Adipocyte (in vitro differentiated cells): ENCODE measurements around the gene ELL2.

Experiments used
- DNase-seq: peaks from one replicate; pipeline ENCODE4 v3.0.0-alpha.2; 2015; ENCODE audit warnings: low read depth
- H3K27me3 ChIP-seq: replicated peaks from 2 replicates; pipeline ENCODE4 v1.7.0; 2013; ENCODE audit warnings: mild to moderate bottlenecking, low read length, moderate library complexity; ENCODE audit not compliant: control insufficient read depth, insufficient read depth
- H3K36me3 ChIP-seq: 2 replicates; pipeline ENCODE4 v1.7.0; 2013; ENCODE audit warnings: low read length, mild to moderate bottlenecking, moderate library complexity; ENCODE audit not compliant: control insufficient read depth, insufficient read depth, severe bottlenecking
- H3K4me1 ChIP-seq: 2 replicates; pipeline ENCODE4 v1.7.0; 2013; ENCODE audit warnings: mild to moderate bottlenecking, low read length, moderate library complexity; ENCODE audit not compliant: control insufficient read depth, insufficient read depth
- H3K4me3 ChIP-seq: 2 replicates; pipeline ENCODE4 v1.7.0; 2013; ENCODE audit warnings: mild to moderate bottlenecking, low read length, moderate library complexity
- H3K9ac ChIP-seq: 2 replicates; pipeline ENCODE4 v1.7.0; 2013; ENCODE audit warnings: mild to moderate bottlenecking, low read length, moderate library complexity
- H3K9me3 ChIP-seq: 2 replicates; pipeline ENCODE4 v1.7.0; 2013; ENCODE audit warnings: mild to moderate bottlenecking, low read length, moderate library complexity; ENCODE audit not compliant: control insufficient read depth

Gene ELL2

GRCh38 chr5:95953021-95953702 is 8.5 kb downstream of the ELL2 start:
- DNase-seq: no peak
- no peaks in the 10 kb centered on the region for H3K9me3 ChIP-seq
- peak overlapping the region; percentile 32 for H3K9ac ChIP-seq
- peaks cover 37% of the 10 kb centered on the region for H3K36me3 ChIP-seq
- H3K4me1 ChIP-seq: peaks cover 80% of the 10 kb centered on the region
- peak overlapping the region; percentile 60 for H3K4me3 ChIP-seq
- no peaks in the 10 kb centered on the region for H3K27me3 ChIP-seq

- no peaks in the 10 kb centered on the region for H3K9me3 ChIP-seq
- peaks cover 81% of the 10 kb centered on the region for H3K4me1 ChIP-seq
- peaks cover 33% of the 10 kb centered on the region for H3K36me3 ChIP-seq
- no peak overlapping the region for H3K9ac ChIP-seq
- DNase-seq: no peak
- H3K27me3 ChIP-seq: no peaks in the 10 kb centered on the region
- peak overlapping the region; percentile 60 for H3K4me3 ChIP-seq
These were observed 9.7 kb downstream of the ELL2 start for GRCh38 chr5:95951916-95952315.

GRCh38 chr5:95949810-95950209 is 11.8 kb downstream of the ELL2 start:
- H3K4me1 ChIP-seq: peaks cover 80% of the 10 kb centered on the region
- DNase-seq: no peak
- H3K4me3 ChIP-seq: peak overlapping the region; percentile 49
- H3K9ac ChIP-seq: no peak overlapping the region
- peaks cover 47% of the 10 kb centered on the region for H3K36me3 ChIP-seq
- no peaks in the 10 kb centered on the region for H3K27me3 ChIP-seq
- H3K9me3 ChIP-seq: no peaks in the 10 kb centered on the region

- no peak for DNase-seq
- no peaks in the 10 kb centered on the region for H3K9me3 ChIP-seq
These were observed 13.0 kb downstream of the ELL2 start for GRCh38 chr5:95948631-95949030.

GRCh38 chr5:95946451-95946850 is 15.2 kb downstream of the ELL2 start:
- H3K36me3 ChIP-seq: peaks cover 54% of the 10 kb centered on the region
- H3K9me3 ChIP-seq: no peaks in the 10 kb centered on the region
- H3K27me3 ChIP-seq: no peaks in the 10 kb centered on the region
- no peak overlapping the region for H3K9ac ChIP-seq
- peak overlapping the region; percentile 23 for H3K4me3 ChIP-seq
- H3K4me1 ChIP-seq: peaks cover 85% of the 10 kb centered on the region
- DNase-seq: no peak

More at GRCh38 chr5:95948631-95949030, 13.0 kb downstream of the ELL2 start:
- no peaks in the 10 kb centered on the region for H3K27me3 ChIP-seq
- peak overlapping the region; percentile 49 for H3K4me3 ChIP-seq
- peak overlapping the region; percentile 23 for H3K9ac ChIP-seq
- peaks cover 54% of the 10 kb centered on the region for H3K36me3 ChIP-seq
- H3K4me1 ChIP-seq: peaks cover 86% of the 10 kb centered on the region

GRCh38 chr5:95942968-95943367 is 18.7 kb downstream of the ELL2 start:
- Histone ChIP-seq H3K9ac (no peak overlapping the region), H3K4me3 (peak overlapping the region; percentile 48), H3K4me1 (peaks cover 91% of the 10 kb centered on the region), H3K27me3 (no peaks in the 10 kb centered on the region), H3K9me3 (no peaks in the 10 kb centered on the region), H3K36me3 (peaks cover 88% of the 10 kb centered on the region)
- no peak for DNase-seq

- no peak overlapping the region for H3K9ac ChIP-seq
- peaks cover 94% of the 10 kb centered on the region for H3K36me3 ChIP-seq
- no peaks in the 10 kb centered on the region for H3K27me3 ChIP-seq
- H3K9me3 ChIP-seq: no peaks in the 10 kb centered on the region
- DNase-seq: no peak
- peaks cover 88% of the 10 kb centered on the region for H3K4me1 ChIP-seq
- H3K4me3 ChIP-seq: peak overlapping the region; percentile 48
These were observed 19.2 kb downstream of the ELL2 start for GRCh38 chr5:95942414-95942813.

GRCh38 chr5:95941756-95942155 is 19.9 kb downstream of the ELL2 start:
- H3K36me3 ChIP-seq: peaks cover 98% of the 10 kb centered on the region
- H3K27me3 ChIP-seq: no peaks in the 10 kb centered on the region
- H3K9me3 ChIP-seq: no peaks in the 10 kb centered on the region

GRCh38 chr5:95940758-95941682 is 20.6 kb downstream of the ELL2 start:
- H3K4me3 ChIP-seq: peak overlapping the region; percentile 20
- peaks cover 78% of the 10 kb centered on the region for H3K4me1 ChIP-seq
- H3K36me3 ChIP-seq: peaks cover 98% of the 10 kb centered on the region
- no peaks in the 10 kb centered on the region for H3K9me3 ChIP-seq
- H3K27me3 ChIP-seq: no peaks in the 10 kb centered on the region
- no peak for DNase-seq
- H3K9ac ChIP-seq: peak overlapping the region; percentile 4

More at GRCh38 chr5:95941756-95942155, 19.9 kb downstream of the ELL2 start:
- Histone ChIP-seq H3K9ac (no peak overlapping the region), H3K4me3 (peak overlapping the region; percentile 20), H3K4me1 (peaks cover 85% of the 10 kb centered on the region)
- no peak for DNase-seq

GRCh38 chr5:95939465-95939864 is 22.2 kb downstream of the ELL2 start:
- no peak for DNase-seq
- Histone ChIP-seq H3K9me3 (no peaks in the 10 kb centered on the region), H3K4me1 (peaks cover 77% of the 10 kb centered on the region), H3K4me3 (peak overlapping the region; percentile 20), H3K9ac (peak overlapping the region; percentile 3), H3K36me3 (peaks cover 99% of the 10 kb centered on the region), H3K27me3 (no peaks in the 10 kb centered on the region)

GRCh38 chr5:95938766-95939165 is 22.9 kb downstream of the ELL2 start:
- H3K4me3 ChIP-seq: peak overlapping the region; percentile 3
- DNase-seq: no peak
- H3K4me1 ChIP-seq: peaks cover 79% of the 10 kb centered on the region
- no peak overlapping the region for H3K9ac ChIP-seq
- peaks cover 92% of the 10 kb centered on the region for H3K36me3 ChIP-seq
- H3K27me3 ChIP-seq: no peaks in the 10 kb centered on the region
- H3K9me3 ChIP-seq: no peaks in the 10 kb centered on the region
